Dermis lymphatic vessel endothelial cell (primary cell): ENCODE results near the gene MAGEB6B. TPM values are rescaled to one million over a fixed set of nuclear protein-coding genes. Genes with fewer than 3 reads are reported as not detected.

Experiments used
- total RNA-seq: library from RNA; depleted of rRNA; stranded (reverse); fragments of >200 nt; gene quantifications from 2 replicates; pipeline ENCODE4 v1.2.1, GENCODE V29; 2014

Gene MAGEB6B, protein sequence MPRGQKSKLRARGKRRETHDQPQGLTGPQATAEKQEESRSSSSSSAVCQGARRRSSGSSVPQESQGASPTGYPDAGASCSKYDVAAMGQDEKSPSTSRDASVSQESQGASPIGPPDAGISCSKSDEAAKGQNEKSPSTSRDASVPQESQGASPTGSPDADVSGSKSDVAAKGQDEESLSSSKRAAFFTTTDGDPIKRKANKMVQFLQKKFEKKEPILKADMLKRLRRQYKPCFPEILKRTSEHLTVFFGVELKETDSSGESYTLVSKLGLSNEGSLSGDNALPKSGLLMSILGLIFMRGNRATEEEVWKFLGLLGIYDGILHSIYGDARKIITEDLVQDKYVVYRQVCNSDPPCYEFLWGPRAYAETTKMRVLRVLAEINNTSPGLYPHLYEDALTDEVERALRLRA
- total RNA-seq, result not detected in 2 replicates

DNA sequence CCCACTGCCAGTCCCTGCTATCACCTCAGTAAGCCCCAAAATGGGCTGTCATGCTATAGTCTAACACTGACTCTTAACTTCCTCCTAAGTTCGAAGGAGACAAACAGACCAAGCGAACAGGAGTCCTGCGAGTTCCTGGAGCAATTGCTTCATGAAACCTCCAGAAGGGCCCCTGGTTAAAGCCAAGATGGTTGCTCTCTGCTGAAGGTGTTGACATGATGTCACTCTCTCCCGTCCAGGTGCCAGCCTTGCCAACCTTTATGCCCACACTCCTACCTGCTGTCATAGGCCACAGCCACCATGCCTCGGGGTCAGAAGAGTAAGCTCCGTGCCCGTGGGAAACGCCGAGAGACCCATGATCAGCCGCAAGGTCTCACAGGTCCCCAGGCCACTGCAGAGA, at the start of gene MAGEB6B:
MAGEB6B (plus strand) TSS at position 301 of the 400 bp plus-strand sequence; CDS start at position 301, 0 bp downstream.

DNA sequence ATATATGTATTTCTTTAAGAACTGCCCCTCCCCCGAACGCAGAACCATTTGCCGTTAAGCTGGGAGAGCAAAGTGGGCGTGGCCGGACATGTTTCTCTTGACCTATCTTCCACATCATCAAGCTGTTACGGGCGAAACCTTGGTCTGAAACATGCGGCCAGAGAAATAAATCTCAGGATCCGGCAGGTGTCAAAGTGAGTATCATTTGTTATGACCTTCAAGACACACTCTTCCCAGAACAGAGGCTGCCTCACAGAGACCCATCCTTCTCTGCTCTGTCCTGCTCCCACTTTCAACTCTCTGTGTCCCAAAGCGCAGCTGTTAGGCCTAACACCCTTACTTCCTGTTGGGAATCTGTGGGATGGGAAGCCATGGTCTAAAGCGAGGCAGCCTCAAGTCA, 22.1 kb upstream of the MAGEB6B start, which contains the start of gene MAGEB18:
MAGEB18 (plus strand) TSS at position 70 of the 400 bp plus-strand sequence. CDS start 643 bp downstream, outside the sequence.

DNA sequence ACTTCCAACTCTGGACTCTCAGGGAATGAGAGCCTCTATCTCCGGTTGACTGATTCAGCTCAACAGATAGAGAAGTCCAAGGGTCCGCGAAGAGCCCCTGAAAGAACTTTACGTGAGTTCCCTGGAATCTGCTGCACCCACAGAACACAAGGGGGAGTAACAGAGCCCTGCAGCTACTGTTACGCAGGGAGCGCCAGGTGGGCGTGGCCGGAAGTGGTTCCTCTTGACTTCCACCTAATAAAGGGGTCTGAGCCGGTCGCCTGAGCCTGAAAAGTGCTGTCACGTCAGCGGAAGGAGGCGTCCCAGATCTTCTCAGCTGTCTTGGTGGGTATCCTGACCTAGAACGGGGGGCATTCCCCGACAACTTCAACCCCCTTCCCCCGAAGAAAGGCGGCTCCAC, 31.8 kb downstream of the MAGEB6B start, which contains the start of gene MAGEB6:
MAGEB6 (plus strand) TSS at position 237 of the 400 bp plus-strand sequence. CDS start 1,407 bp downstream, outside the sequence.

Other genes starting within 250 kb of the MAGEB6B start
- not detected in 2 replicates for gene MAGEB18, start 22.3 kb upstream of the MAGEB6B start, total RNA-seq
- gene MAGEB6, start 31.8 kb downstream of the MAGEB6B start, total RNA-seq, result not detected in 2 replicates
- not detected in 2 replicates for gene MAGEB5, start 55.6 kb downstream of the MAGEB6B start, total RNA-seq